OCI-LY1 (cell line): Measurements from ENCODE around the gene CTSD.

ENCODE experiments used
- EZH2 ChIP-seq: fragments of 200-600 bp; sonication (generic), shearing (Covaris generic); IDR thresholded peaks from 2 replicates; pipeline ENCODE4 v1.8.0; 2017; ENCODE audit warnings: borderline replicate concordance, mixed run types, mild to moderate bottlenecking, antibody characterized with exemption, low read length, moderate library complexity, mixed read lengths
- TF ChIP-seq, protein P1 (sequence below): fragments of 200-600 bp; sonication (generic), shearing (Covaris generic); IDR thresholded peaks from 2 replicates; pipeline ENCODE4 v1.5.1; 2017; ENCODE audit warnings: mild to moderate bottlenecking, antibody characterized with exemption, low read length, moderate library complexity, mixed read lengths

DNA sequence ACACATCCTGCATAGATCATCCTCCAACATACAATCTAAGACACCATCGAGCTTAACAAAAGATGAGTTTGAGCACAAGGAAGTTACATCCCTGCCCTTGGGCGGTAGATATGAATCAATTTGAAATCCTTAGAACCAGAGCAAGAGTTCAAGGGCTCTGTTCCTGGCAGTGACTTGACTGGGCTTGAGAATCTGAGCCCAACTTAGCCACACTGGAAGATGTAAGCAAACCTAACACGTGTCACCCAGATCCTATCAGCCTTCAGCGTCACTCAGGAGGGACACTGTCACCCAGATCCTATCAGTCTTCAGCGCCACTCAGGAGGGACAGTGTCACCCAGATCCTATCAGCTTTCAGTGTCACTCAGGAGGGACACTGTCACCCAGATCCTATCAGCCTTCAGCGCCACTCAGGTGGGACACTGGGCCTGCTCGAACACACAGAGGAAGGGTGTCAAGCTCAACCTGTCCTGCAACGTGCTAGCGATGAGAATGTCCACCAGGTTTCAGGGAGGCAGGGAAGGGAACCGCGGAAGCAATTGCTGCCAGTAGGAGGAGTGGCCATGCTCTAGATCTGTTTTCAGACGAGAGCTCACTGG lies 32.8 kb upstream of the CTSD start:
- TF ChIP-seq, protein P1, sequence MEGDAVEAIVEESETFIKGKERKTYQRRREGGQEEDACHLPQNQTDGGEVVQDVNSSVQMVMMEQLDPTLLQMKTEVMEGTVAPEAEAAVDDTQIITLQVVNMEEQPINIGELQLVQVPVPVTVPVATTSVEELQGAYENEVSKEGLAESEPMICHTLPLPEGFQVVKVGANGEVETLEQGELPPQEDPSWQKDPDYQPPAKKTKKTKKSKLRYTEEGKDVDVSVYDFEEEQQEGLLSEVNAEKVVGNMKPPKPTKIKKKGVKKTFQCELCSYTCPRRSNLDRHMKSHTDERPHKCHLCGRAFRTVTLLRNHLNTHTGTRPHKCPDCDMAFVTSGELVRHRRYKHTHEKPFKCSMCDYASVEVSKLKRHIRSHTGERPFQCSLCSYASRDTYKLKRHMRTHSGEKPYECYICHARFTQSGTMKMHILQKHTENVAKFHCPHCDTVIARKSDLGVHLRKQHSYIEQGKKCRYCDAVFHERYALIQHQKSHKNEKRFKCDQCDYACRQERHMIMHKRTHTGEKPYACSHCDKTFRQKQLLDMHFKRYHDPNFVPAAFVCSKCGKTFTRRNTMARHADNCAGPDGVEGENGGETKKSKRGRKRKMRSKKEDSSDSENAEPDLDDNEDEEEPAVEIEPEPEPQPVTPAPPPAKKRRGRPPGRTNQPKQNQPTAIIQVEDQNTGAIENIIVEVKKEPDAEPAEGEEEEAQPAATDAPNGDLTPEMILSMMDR = no peak
- TF ChIP-seq EZH2 = no peak
